ENCODE measurements around the gene LIN28A. TPM values are rescaled to one million over a fixed set of nuclear protein-coding genes. Genes with fewer than 3 reads are reported as not detected.
A peak's percentile ranks its signal among the peaks of the same experiment; 100 is the strongest.

Gene LIN28A
- total RNA-seq, 4 donors from 2014 or later, result not detected

DNA sequence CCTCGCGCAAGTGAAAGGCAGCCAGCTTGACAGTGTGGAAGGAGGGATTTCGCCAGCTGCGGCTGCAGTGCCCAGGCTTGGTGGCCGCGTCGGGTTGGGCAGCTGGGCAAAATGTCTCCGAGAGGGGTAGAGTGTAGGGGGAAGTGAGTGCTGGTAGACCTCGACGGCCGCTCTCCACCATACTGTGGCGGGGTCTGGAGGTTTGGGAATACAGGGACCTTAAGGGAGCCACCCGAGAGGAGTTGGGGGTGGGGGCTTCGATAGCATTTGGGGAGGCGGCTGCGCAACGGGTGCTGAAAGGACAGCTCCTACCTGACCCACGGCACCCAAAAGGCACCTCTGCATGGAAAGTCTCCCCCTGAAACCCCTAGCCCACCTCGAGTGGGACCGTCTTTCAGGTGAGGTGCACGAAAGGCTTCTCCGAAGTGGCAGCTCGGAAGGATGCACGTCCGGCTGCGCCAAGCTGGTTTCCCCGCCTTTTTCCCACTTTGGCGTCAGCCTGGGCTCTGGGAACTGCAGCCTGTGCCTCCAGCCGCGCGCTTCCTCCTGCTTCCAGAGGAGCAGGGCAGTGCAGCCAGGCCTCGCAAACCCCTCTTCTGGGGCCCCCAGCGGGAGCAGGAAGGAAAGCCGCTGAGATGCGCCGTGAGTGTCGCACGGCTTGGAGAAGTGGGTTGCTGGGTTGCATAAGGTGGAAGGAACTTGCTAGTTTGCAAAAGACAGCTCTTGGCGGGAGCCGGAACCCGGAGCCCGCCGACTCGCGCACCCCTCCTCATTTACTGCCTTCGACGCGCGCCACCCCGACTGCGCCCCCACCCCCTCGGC is 61.1 kb downstream of the LIN28A start:
- DNase-seq (ENCODE audit: low spot score in 2 of 2), result peak; percentile 29 to 33
- Histone ChIP-seq H3K4me1 (peaks cover 0 to 47% (median 28%) of the 10 kb centered on the region in 4 donors), H3K9me3 (no peaks in the 10 kb centered on the region), H3K36me3 (peaks cover 5 to 56% (median 10%) of the 10 kb centered on the region in 3 donors), H3K27ac (peak overlapping the region; percentile 96 to 100 (median 100)), H3K27me3 (no peaks in the 10 kb centered on the region), H3K4me3 (peak overlapping the region; percentile 72 to 99 (median 90))
- TF ChIP-seq POLR2A (IDR thresholded peaks at IDR 0.05) (no peak), EP300 (IDR thresholded peaks at IDR 0.05) (no peak)
- TF ChIP-seq, protein P1, sequence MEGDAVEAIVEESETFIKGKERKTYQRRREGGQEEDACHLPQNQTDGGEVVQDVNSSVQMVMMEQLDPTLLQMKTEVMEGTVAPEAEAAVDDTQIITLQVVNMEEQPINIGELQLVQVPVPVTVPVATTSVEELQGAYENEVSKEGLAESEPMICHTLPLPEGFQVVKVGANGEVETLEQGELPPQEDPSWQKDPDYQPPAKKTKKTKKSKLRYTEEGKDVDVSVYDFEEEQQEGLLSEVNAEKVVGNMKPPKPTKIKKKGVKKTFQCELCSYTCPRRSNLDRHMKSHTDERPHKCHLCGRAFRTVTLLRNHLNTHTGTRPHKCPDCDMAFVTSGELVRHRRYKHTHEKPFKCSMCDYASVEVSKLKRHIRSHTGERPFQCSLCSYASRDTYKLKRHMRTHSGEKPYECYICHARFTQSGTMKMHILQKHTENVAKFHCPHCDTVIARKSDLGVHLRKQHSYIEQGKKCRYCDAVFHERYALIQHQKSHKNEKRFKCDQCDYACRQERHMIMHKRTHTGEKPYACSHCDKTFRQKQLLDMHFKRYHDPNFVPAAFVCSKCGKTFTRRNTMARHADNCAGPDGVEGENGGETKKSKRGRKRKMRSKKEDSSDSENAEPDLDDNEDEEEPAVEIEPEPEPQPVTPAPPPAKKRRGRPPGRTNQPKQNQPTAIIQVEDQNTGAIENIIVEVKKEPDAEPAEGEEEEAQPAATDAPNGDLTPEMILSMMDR (IDR thresholded peaks at IDR 0.05), result no peak
- WGBS, 2 donors, result 1% methylated on average over 23 to 48 of the region's 52 CpGs

- Histone ChIP-seq H3K9me3 (no peaks in the 10 kb centered on the region), H3K36me3 (peaks cover 5 to 56% (median 10%) of the 10 kb centered on the region in 3 donors), H3K27me3 (no peaks in the 10 kb centered on the region), H3K27ac (peak within 1 kb of the TSS; percentile 96 to 100 (median 100)), H3K4me3 (peak within 1 kb of the TSS; percentile 72 to 99 (median 90)), H3K4me1 (peaks cover 0 to 50% (median 28%) of the 10 kb centered on the region in 4 donors)
- WGBS, 2 donors, result 0 to 1% methylated on average over 26 to 51 of the region's 69 CpGs
- TF ChIP-seq EP300 (IDR thresholded peaks at IDR 0.05) (peak in 1 of 2 donors; percentile 83), POLR2A (IDR thresholded peaks at IDR 0.05) (peak; percentile 36 to 75)
- TF ChIP-seq, protein P1 (IDR thresholded peaks at IDR 0.05), result peak in 2 of 5 experiments; percentile 12 to 17
- peak; percentile 93 to 94 for DNase-seq (ENCODE audit: low spot score in 2 of 2)
These were observed 61.8 kb downstream of the LIN28A start, which contains the start of gene HMGN2 for GRCh38 chr1:26472320-26472900. Gene HMGN2 (plus strand): TSS chr1:26472440. CDS start chr1:26472613, 173 bp downstream.

GRCh38 chr1:26472901-26473845 is 62.6 kb downstream of the LIN28A start:
- TF ChIP-seq POLR2A (IDR thresholded peaks at IDR 0.05) (peak; percentile 45 to 66), EP300 (IDR thresholded peaks at IDR 0.05) (peak; percentile 72 to 79)
- TF ChIP-seq, protein P1 (IDR thresholded peaks at IDR 0.05), result peak in 1 of 5 experiments; percentile 0
- peak overlapping the region; percentile 96 to 100 (median 100) for H3K27ac ChIP-seq
- H3K4me1 ChIP-seq, result peaks cover 0 to 50% (median 28%) of the 10 kb centered on the region in 4 donors
- H3K36me3 ChIP-seq, result peaks cover 5 to 56% (median 10%) of the 10 kb centered on the region in 3 donors
- H3K27me3 ChIP-seq, result no peaks in the 10 kb centered on the region
- peak overlapping the region; percentile 72 to 99 (median 90) for H3K4me3 ChIP-seq
- DNase-seq (ENCODE audit: low spot score in 2 of 2), result peak; percentile 93
- no peaks in the 10 kb centered on the region for H3K9me3 ChIP-seq
- 5 to 6% methylated on average over 31 to 40 of the region's 71 CpGs for WGBS, 2 donors

GRCh38 chr1:26474818-26475217 is 64.2 kb downstream of the LIN28A start:
- peaks cover 7 to 52% (median 10%) of the 10 kb centered on the region in 3 donors for H3K36me3 ChIP-seq
- 89 to 93% methylated on average over 1 of the region's 1 CpG for WGBS, 2 donors

More at GRCh38 chr1:26474818-26475217, 64.2 kb downstream of the LIN28A start:
- peaks cover 0 to 42% (median 28%) of the 10 kb centered on the region in 4 donors for H3K4me1 ChIP-seq
- H3K27ac ChIP-seq, result no peak overlapping the region
- no peaks in the 10 kb centered on the region for H3K27me3 ChIP-seq
- H3K9me3 ChIP-seq, result no peaks in the 10 kb centered on the region
- H3K4me3 ChIP-seq, result no peak overlapping the region
- no peak for DNase-seq (ENCODE audit: low spot score in 2 of 2)
- TF ChIP-seq EP300 (IDR thresholded peaks at IDR 0.05) (no peak), POLR2A (IDR thresholded peaks at IDR 0.05) (no peak)
- TF ChIP-seq, protein P1 (IDR thresholded peaks at IDR 0.05), result no peak

Measured in tibial nerve (tissue), 4 donors.